Astrocyte (in vitro differentiated cells and primary cell): ENCODE data around the gene RBFOX2.

Experiments used
- EZH2 ChIP-seq: IDR thresholded peaks from 2 replicates; pipeline ENCODE4 v1.6.1; 2012; ENCODE audit warnings: mild to moderate bottlenecking, low read length, inconsistent platforms; ENCODE audit not compliant: insufficient read depth
- TF ChIP-seq, protein P1 (sequence below): IDR thresholded peaks from 2 replicates; pipeline ENCODE4 v1.5.1; 2011; ENCODE audit warnings: low read depth, mild to moderate bottlenecking, inconsistent platforms, low read length, moderate library complexity; ENCODE audit not compliant: insufficient read depth

DNA sequence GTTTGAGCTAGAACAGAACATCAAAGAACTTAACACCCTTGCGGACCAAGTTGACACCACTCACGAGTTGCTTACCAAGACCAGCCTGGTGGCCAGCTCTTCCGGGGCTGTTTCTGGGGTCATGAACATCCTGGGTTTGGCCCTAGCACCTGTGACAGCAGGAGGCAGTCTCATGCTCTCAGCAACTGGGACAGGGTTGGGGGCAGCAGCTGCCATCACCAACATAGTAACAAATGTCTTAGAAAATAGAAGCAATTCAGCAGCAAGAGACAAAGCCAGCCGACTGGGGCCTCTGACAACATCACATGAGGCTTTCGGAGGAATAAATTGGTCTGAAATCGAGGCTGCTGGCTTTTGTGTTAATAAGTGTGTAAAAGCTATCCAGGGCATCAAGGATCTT is 302.2 kb downstream of the RBFOX2 start:
- TF ChIP-seq, protein P1, sequence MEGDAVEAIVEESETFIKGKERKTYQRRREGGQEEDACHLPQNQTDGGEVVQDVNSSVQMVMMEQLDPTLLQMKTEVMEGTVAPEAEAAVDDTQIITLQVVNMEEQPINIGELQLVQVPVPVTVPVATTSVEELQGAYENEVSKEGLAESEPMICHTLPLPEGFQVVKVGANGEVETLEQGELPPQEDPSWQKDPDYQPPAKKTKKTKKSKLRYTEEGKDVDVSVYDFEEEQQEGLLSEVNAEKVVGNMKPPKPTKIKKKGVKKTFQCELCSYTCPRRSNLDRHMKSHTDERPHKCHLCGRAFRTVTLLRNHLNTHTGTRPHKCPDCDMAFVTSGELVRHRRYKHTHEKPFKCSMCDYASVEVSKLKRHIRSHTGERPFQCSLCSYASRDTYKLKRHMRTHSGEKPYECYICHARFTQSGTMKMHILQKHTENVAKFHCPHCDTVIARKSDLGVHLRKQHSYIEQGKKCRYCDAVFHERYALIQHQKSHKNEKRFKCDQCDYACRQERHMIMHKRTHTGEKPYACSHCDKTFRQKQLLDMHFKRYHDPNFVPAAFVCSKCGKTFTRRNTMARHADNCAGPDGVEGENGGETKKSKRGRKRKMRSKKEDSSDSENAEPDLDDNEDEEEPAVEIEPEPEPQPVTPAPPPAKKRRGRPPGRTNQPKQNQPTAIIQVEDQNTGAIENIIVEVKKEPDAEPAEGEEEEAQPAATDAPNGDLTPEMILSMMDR: no peak
- TF ChIP-seq EZH2: no peak
